ENCODE data around the gene FARP2.
A peak's percentile ranks its signal among the peaks of the same experiment; 100 is the strongest.
"Not testable (repeated sequence)": the region's sequence is repeated elsewhere in the genome, so short reads cannot be mapped to it uniquely, and the experiment has no call there.

FARP2 gene

DNA sequence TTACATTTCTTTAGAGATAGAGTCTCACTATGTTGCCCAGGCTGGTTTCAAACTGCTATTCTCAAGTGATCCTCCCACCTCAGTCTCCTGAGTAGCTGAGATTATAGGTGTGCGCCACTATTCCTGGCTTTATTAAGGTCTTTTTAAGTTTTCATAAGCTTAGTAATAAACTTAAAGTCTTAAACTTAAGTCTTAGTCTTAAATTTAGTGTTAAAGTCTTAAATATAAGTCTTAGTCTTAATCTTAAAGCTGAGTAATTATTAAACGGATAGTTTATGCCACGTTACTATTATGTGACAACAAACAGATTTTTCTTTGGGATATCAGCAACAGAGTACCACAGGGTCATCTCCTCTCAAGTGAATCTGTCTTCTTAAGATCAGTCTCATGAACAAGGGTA lies 12.6 kb downstream of the FARP2 start:
- DNase-seq = no peak

DNA sequence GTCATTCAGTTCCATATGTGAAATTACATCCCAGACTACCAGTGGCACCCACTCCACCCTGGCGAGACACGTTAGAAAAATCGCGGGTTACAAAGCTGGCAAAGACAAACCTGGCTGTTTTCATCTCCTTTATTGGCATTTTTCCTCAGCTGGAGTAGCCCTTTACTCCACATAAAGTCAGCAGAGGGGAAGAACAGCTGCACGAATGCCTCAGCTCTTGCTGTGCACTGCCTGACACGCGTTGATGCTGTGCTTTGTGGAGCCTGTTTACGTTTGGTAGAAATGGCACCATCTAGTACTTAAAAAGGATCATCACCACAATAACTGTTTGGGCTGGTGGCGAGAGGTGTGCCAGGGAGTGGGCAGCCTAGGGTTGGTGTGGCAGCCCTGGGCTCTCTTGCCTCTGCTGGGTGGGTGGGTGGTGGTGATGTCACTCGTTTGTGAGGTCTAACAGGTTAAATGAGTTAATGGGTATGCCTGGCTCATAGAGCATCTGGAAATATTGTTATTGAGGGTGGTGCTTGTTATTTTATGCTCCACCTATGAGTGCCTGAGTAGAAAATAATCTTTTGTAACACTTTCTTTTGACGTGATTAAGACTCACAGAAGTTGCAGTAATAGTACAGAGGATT lies 16.4 kb downstream of the FARP2 start:
- no peak for DNase-seq

DNA sequence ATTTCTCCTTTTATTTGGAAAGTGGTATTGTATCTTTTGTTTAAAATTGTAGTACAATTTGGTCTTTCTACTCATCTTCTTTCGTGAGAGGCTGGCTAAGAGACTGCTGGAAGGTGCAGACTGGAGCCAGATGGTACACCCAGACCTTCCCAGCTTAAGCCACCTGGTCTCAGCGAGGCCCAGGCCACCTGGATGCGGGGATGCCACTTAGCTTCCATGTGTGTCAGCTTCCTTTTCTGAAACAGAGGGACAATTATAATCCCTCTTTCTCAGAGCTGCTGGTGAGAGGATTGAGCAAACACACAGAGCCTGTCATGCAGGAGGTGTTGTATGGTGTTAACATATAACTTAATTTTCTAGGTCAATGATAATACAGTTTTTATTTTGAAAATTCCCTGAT lies 17.4 kb downstream of the FARP2 start:
- DNase-seq = no peak

DNA sequence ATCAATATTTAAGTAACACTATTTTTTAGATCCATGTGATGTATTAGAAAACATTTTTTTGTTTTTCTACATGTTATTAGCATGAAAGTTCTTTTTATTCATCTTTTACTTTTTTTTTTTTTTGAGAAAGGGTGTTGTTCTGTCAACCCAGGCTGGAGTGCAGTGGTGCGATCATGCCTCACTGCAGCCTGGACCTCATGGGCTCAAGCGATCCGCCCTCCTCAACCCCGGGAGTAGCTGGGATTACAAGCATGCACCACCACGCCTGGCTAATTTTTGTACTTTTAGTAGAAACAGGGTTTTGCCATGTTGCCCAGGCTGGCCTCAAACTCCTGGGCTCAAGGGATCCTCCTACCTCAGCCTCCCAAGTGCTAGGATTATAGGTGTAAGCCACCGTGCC lies 17.8 kb downstream of the FARP2 start:
- not testable (repeated sequence) for DNase-seq

DNA sequence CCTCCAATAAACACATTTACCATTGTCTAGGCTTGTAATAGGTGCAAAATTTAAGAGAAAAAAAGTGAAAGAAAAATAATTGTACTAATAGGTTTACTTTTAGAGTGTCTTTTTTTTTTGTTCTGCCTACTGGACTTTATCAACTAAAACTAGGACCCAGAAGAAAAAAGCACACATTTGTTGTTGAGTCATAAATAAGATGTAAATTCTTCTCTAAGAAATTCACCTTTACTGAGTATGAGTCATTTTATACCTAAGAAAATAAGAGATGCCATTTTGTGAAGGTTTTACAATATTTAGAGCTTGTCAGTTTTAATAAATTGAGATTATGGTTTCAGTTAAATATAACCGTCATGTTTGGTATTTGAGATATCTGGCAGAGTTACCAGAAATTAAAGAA lies 19.2 kb downstream of the FARP2 start:
- DNase-seq = no peak

DNA sequence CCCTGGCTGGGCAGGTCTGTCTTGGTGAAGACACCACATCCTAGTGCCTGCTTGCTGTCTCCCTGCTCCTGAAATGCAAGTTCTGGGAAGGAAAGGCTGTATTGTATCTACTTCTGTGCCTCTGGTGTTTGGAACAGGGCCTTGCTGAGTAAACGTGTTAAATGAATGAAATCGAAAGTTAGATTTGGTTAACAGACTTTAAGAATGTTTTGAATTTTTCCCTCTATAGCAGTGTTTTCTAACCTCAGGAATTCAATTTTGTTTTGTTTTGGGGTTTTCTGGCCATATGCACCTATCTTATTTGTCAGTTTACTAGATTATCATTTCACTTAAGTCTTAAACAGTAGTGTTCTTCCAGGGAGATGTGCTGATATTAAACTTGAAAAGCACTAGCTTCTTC lies 20.7 kb downstream of the FARP2 start:
- no peak for DNase-seq

DNA sequence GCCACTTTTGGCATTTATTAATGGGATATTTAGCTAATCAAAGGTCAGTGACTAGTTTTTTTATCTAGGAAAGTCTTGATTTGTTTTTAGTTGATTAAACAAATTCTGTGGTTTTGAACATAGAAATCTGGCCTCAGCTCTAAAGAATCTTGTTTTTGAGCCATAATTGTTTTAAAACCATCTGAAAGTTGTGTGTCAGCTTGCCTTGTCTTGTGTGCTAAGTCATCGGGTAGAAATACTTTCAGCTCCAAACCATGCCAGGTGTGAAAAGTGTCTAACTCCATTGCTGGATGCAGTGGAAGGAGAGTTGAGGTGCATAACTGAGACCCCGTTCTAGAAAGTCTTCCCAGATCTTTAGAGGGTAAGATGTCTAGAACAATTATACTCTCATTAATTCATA lies 22.7 kb downstream of the FARP2 start:
- no peak for DNase-seq

DNA sequence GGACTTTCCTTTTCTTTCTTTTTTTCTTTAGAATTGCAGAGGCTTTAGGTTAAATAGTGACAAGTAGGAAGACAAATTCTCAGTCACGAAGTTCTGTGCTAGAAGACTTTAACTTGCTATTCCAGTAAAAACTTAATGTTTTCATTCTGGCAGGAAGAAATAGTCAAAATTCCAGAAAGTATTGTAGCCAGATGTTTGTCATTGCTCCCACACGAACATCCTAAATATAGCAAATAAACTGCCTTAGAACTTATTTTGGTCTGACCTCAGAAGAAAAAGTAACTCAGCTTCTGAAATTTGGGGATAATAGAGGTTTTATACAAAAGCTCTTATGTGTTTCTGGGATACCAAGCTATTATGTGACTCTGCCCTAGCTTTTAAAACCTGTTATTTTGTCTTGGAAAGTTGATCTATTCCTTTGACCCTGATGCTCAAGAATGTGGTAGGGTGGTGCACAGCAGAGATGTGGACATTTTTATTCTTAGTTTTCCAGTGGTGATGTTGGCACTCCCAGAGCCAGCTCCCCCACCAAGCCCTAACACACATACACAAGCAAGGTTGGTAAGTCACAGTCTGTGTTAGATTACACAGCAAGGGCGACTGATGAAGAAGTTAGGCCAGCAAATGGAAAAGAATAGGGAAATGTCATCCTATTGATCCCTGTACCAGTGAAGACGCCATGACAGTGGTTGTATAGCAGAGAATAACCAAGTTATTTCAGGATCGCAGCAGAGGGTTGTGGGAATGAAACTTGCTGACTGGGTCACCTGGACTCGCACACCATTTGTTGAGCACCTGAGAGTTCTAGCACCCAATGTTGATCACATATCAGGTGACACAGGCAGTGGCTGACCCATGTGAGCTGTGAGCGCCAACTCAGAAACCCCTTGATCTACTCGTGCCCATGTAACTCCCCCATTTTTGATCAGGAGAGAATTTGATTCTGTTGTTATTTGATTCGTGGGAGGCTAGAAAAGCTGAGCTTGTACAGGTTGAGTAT lies 23.7 kb downstream of the FARP2 start:
- no peak for DNase-seq

DNA sequence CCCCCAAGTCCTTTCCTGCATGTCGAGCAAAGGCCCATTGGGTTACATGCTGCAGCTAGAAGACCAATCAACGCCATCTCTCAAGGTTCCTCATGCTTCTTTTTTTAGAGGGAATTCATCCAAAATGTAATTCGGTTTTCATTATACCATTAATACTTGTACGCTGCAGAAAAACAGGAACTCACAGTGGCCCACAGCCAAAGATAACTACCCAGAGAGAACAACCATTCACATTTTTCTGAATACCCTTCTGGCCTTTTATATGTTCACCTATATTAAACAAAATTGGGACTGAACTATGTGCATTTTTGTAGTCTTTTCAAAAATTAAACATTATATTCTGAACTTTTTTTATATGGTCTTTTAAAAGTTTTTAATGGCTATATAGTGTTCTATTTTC lies 25.8 kb downstream of the FARP2 start:
- DNase-seq = no peak

DNA sequence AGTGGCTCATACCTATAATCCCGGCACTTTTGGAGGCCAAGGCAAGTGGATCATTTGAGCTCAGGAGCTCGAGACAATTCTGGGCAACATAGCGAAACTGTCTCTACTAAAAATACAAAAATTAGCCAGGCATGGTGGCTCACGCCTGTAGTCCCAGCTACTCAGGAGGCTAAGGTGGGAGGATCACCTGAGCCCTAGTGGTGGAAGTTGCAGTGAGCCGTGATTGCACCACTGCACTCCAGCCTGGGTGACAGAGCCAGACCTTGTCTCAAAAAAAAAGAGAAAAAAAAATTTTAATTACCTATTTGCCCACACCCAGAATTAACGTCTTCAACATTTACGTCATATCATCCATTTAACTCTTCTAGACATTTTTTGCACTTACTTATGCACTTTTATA lies 29.4 kb downstream of the FARP2 start:
- not testable (repeated sequence) for DNase-seq

DNA sequence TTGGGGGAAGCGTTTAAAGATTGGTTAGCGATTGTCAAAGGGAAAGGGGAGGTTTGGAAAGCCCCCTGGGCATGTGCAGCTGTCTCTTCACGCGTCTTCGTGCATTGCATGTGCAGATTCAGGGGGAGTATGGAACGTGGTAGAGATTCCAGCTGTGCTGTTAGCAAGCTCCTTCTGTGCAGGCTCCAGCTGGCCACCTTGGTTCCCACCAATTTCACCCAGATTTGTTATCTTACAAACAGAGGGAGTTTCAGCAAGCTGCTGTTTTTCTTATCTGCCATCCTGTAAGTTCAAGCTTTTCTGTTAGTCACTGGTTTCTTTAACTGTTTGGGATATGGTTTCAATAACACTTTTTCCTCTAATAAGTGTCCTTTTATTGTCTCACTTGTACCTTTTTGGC lies 30.4 kb downstream of the FARP2 start:
- no peak for DNase-seq

DNA sequence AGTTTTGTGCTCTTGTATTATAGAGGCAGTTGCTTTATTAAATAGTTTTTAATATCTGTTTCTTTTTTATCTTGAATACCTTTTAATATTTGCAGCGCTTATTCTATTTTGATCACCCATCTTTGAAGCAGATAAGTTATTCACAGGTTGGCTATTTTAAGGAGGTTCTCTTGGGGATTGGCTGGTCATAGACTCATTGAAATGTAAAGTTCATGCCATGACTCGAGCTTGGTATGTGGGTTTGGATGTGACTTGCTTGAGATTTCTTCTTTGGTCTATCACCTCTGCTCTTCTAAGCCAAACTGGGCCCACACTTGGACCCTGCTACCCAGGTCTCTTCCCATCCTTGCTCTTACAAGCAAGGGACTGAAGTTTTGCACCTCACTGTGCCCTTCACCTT lies 33.6 kb downstream of the FARP2 start:
- DNase-seq = no peak

DNA sequence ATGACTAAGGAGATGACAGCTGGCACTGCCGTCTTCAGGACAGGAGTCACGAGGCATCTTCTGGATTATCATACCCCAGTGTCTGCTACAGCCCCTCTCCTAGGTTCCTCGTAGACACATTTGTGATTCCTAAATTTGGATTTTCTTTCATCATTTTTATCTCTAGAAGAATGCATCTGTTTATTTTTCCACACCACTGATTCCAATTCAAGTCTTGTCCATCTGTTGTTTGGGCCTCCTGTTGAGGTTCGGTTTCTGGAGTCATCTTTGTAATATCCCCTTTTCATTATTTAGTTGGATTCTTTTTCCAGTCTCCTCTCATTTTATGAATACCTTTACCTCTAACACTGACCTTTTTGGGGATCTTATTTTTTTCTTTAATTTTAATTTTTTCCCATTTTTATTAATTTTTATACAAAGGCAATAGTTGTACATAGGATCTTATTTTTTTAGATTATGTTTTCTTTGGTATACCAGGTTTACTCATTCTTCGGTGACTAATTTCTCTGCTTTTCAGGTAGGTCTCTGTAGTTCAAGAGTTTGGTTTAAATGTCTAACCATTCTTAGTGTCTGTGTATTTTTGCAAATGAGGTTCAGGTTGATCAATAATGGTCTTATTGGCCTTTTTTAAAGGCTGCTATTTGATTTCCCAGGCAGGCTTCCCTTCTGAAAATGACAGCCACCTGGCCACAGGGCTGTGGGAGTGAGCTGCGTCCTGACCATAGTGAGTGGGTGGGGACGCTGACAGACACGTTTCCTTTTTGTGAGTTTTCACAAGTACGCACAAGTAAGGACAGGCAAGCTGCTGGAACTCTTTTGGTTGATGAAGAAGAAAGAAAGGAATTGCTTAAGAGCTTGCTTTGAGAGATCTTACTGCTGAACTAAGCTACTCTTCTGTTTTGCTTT lies 34.5 kb downstream of the FARP2 start:
- DNase-seq = peak; percentile 21

DNA sequence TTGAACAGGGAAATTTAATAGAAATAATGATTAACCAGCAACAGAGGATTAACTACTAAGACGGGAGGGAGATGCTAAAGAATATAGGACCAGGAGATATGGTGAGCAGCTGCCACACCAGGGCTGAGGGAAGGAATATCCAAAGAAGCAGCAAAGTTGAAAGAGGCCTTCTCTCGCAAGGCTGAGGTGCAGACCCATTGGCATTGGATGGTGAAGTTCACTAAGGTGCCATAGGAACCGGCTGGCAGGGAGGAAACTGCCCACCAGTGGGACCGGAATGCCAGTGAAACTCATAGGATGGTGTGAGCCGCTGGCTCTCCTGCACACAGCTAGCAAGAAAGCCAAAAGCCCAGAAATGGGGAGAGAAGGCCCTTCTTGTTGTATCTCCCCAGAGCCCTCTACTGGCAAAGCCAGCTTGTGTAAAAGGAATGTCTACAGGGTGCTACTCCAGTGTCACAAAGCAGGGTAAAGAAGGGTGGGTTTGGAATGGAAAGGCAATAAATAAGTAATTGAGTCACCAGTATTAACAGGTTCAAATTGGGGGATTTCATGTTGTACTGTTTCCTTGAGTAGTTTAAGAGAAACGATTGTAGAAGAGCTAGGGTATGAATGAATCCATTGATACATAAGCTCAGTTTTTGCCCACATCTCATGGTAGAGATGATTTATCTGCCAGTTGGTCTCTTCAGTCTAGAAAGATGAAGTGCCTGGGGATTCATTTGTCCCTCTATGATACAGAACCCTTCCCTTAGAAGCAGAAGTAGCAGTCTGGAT lies 36.0 kb downstream of the FARP2 start:
- DNase-seq = peak; percentile 22

DNA sequence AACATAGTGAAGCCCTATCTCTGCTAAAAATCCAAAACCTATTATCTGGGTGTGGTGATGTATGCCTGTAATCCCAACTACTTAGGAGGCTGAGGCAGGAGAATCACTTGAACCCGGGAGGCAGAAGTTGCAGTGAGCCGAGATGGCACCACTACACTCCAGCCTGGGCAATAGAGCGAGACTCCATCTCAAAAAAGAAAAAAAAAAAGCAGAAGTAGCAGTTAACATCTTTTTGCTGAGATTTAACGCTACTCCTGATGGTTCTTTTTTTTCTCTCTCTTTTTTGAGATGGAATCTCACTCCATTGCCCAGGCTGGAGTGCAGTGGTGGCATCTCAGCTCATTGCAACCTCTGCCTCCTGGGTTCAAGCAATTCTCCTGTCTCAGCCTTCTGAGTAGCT lies 36.7 kb downstream of the FARP2 start:
- not testable (repeated sequence) for DNase-seq

DNA sequence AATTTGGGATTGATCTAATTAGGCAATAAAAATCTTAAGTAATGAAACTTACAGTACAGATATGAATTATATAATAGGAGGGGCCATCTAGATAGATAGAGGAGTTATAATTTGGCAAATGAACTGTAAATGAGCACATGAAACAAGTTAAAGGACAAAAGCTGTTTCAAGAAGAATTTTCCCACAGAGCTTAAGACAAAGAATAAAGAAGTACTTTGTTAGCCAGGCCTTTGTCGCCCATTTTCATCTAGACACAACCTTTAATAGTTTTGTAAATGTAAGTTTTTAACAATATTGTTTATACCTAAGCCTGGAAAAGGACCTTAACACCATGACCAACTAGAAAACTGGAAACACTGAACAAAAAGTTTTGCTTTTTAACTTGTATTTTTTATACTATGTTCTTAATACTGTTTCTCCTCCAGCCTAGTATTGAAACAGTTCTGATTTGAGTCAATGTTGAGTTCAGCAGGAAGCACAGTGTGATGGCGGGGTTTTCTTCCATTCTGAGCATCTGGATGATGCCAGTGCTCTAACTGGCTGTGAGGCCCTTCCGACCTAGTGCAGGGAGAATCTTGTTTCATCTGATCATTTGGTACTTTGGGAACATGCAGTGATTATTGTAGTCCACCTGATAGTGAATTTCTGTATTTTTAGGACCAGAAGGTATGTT lies 37.6 kb downstream of the FARP2 start:
- peak; percentile 56 for DNase-seq

DNA sequence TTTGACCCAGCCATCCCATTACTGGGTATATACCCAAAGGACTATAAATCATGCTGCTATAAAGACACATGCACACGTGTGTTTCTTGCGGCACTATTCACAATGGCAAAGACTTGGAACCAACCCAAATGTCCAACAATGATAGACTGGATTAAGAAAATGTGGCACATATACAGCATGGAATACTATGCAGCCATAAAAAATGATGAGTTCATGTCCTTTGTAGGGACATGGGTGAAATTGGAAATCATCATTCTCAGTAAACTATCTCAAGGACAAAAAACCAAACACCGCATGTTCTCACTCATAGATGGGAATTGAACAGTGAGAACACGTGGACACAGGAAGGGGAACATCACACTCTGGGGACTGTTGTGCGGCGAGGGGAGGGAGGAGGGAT lies 40.7 kb downstream of the FARP2 start:
- DNase-seq = not testable (repeated sequence)

DNA sequence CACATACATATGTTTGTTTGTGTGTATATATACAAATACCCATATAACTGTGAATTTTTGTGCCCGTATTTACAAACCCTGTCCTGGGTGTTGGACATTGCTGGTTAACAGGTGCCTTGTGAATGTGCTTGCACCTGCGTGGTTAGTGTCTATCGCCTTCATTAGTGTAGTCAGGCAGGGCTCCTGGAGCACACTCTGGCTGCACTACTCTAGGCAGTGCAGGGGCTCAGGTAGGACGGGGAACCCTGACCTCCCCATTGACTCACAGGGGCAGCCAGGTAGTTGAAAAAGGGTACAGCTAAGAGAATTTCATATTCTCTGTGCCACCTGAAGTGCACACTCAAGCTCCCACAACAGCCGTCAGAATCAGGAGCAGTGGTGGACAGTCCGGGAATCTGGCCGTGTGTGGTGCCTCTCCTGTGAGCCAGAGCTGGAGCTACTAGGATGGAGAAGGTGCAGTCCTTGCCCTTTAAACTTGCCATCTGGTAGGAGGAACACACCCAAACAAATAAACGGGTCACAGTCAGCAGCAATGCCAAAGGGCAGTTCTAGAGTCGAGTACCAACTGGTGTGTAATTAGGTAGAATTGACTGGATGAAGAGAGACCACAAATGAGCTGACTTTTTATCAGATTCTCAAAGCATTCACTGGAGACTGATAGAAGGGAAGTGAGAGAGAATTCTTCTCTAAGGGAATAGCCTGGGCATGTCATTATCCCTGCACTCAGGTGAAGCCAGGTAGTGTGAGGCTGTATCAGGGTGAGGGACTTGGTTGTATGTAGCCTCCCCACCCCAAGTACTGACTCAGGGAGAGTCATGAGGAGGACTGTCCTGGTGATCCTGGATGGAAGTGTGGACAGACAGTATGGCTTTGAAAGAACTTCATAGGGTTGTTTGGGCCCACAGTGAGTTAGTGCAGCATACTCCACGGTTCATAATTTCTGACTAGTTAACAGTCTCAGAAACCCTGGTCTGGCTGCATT lies 44.1 kb downstream of the FARP2 start:
- no peak for DNase-seq

DNA sequence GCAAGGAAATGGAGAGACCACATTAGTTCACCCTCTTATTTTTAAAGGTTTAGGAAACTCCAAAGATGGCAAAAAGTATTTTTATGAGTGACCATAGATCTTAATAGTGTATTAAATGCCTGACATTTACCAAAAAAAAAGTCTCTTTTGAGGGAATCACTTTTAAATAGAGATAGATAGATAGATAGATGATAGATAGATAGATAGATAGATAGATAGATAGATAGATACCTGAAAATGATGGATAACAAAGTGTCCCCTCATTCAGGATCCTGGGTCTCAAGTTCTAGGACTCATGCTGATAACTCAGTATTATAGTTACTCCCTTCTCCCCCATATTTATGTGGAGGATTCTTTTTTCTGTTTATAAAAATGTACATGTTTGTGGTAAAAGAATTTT lies 52.8 kb downstream of the FARP2 start:
- no peak for DNase-seq

DNA sequence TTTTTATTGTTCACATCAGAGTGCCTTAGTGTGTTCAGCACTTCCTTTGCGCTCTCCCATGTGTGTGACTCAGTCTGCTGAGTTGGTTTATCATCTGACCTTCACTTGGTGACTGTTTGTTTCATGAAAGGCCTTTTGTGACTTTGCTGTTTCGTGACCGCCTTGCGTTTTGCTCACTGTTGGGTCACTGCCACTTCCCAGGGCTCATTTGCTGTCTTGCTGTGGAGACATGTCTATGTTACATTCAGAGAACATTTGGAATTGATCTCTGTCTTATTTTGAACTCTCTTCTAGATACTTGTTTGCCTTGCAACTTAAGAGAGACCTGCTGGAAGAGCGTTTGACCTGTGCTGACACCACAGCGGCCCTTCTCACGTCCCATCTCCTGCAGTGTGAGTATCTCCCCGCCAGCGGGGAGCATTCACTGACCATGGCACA lies 54.7 kb downstream of the FARP2 start:
- DNase-seq = no peak

DNA sequence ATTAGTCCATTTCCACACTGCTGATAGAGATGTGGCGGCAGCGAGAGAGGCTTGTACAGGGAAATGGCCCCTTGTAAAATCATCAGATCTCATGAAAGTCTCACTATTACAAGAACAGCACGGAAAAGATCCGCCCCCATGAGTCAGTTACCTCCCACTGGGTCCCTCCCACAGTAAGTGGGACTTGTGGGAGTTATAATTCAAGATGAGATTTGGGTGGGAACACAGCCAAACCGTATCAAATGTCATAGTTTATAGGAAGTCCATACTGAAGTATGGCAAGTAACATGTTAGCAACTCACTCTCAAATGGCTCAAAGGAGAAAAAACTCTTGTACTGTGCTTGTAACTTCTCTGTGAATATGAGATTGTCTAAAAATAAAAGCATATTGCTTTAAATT lies 56.1 kb downstream of the FARP2 start:
- no peak for DNase-seq

Data from activated CD4-positive, alpha-beta T cell treated with anti-CD3 and anti-CD28 coated beads, Interleukin-10, Interleukin-2, amounts not matched to agents 100 ng/mL and 50 ng/mL, durations not matched to agents 16 hours and 8 hours (primary cell).